Activated naive CD8-positive, alpha-beta T cell (primary cell): ENCODE results near the gene FCER2.
"Not testable (repeated sequence)": the region's sequence is repeated elsewhere in the genome, so short reads cannot be mapped to it uniquely, and the experiment has no call there.

Experiments
- H3K27ac Mint-ChIP-seq: one replicate; pipeline ENCODE4 v1.8.0; 2021; ENCODE audit warnings: mixed read lengths
- H3K27me3 Mint-ChIP-seq: one replicate; pipeline ENCODE4 v1.8.0; 2021; ENCODE audit warnings: mixed read lengths
- H3K36me3 Mint-ChIP-seq: one replicate; pipeline ENCODE4 v1.8.0; 2021; ENCODE audit warnings: mixed read lengths
- H3K4me1 Mint-ChIP-seq: one replicate; pipeline ENCODE4 v1.8.0; 2021; ENCODE audit warnings: low read depth, mixed read lengths
- H3K4me3 Mint-ChIP-seq: one replicate; pipeline ENCODE4 v1.8.0; 2021; ENCODE audit warnings: mild to moderate bottlenecking, mixed read lengths
- H3K9me3 Mint-ChIP-seq: one replicate; pipeline ENCODE4 v1.8.0; 2021; ENCODE audit warnings: low read depth, mixed read lengths

Gene FCER2

DNA sequence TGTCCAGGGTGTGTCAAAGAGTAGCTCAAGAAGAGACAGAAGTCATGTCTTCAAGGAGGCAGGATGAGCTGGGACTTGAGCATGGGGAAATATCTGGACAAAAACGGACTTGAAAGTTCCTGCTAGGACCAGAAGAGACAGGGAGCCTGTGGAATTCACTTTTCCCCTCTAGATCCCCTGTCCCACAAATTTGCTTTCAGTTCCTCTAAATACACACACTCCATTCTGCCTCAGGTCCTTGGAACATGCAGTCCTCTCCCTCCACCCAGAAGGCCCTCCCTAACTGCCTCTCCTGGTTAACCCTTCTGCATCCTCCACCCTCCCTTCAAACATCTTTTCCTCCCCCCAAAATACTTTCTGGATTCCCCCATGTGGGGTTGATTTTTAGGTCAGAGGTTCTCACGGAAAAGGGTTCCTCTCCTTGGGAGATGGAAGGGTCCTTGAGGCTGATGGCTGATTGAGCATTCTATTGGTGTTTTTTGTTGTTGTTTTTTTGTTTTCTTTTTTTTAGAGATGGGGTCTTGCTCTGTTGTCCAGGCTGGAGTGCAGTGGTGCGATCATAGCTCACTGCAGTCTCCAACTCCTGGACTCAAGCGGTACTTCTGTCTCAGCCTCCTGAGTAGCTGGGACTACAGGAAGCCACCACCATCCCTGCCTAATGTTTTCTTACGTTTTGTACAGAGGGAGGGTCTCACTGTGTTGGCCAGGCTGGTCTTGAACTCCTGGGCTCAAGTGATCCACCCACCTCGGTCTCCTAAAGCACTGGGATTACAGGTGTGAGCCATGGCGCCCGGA lies 40.0 kb downstream of the FCER2 start:
- Mint-ChIP-seq H3K4me1 (peaks cover 15% of the 10 kb centered on the region), H3K4me3 (no peak overlapping the region), H3K36me3 (no peaks in the 10 kb centered on the region), H3K27me3 (peaks cover 1% of the 10 kb centered on the region), H3K9me3 (no peaks in the 10 kb centered on the region), H3K27ac (no peak overlapping the region)

DNA sequence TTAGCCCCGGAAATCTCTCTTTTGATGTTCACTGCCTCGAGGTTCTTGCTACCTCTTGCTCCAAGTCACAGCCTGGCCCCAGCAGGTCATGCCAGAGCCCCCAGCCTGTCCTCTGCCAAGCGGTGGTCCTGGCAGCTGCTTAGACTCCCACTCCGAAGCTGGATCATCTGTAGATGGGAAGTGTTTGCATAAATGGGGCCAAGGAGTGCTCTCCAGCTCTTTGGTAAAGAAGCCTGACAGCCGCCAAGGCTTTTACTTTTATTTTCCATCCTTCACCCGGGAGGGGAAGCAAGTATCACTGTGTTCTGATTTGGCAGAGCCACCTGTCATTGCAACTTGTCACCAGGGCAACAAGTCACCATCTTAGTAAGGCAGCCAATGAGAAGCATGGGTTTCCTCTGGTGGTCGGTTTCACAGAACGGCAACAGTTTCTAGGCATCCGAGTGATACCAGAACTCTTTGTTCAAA lies 43.7 kb downstream of the FCER2 start:
- Mint-ChIP-seq H3K4me1 (peaks cover 15% of the 10 kb centered on the region), H3K27me3 (no peaks in the 10 kb centered on the region), H3K9me3 (no peaks in the 10 kb centered on the region), H3K4me3 (peak overlapping the region; percentile 61), H3K36me3 (no peaks in the 10 kb centered on the region), H3K27ac (peak overlapping the region; percentile 82)

DNA sequence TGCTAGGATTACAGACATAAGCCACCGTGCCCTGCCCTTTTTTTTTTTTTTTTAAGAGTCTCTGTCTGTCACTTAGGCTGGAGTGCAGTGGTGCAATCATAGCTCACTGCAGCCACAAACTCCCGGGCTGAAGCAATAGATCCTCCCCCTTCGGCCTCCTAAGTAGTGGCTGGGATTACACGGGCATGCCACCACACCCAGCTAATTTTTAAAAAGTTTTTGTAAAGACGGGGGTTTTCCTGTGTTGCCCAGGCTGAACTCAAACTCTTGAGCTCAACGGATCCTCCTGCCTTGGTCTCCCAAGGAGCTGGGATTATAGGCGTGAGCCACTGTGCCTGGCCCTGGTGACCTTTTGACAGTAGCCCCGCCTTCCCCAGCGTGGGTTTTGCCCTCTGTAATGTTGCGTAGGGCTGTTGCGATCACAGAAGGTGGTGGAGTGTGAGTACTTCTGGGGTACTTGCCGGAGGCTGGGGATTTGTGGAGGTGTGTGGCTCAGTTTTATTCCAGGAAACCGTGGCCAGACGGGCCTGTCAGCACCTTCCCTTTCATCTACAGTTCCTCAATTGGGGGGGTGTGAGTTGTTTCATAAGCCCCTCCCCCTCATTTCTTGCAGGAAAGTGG lies 44.7 kb downstream of the FCER2 start:
- no peaks in the 10 kb centered on the region for H3K9me3 Mint-ChIP-seq
- H3K27ac Mint-ChIP-seq, result no peak overlapping the region
- H3K36me3 Mint-ChIP-seq, result no peaks in the 10 kb centered on the region
- no peaks in the 10 kb centered on the region for H3K27me3 Mint-ChIP-seq
- no peak overlapping the region for H3K4me3 Mint-ChIP-seq
- H3K4me1 Mint-ChIP-seq, result peaks cover 19% of the 10 kb centered on the region

DNA sequence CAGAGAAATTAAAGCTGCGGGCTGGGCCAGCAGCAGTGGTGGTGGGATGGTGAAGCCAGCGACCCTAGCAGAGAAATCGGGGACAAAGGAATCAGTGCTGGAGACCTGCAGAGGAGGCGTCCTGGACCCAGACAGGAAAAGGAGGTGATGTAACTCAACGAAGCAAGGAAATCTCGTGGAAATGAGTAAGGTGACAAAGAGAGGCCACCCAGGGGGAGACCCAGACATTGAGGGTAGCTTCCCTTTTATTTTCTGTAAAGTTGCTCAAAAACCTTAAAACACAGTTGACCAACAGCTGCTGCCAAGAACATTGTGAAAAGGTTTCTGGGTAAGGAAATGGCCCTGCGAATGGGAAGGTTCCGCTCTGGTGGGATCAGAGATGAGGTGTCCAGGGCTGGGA lies 46.4 kb downstream of the FCER2 start:
- H3K9me3 Mint-ChIP-seq, result no peaks in the 10 kb centered on the region
- H3K36me3 Mint-ChIP-seq, result no peaks in the 10 kb centered on the region
- no peaks in the 10 kb centered on the region for H3K27me3 Mint-ChIP-seq
- H3K27ac Mint-ChIP-seq, result no peak overlapping the region
- H3K4me3 Mint-ChIP-seq, result no peak overlapping the region
- peaks cover 23% of the 10 kb centered on the region for H3K4me1 Mint-ChIP-seq

DNA sequence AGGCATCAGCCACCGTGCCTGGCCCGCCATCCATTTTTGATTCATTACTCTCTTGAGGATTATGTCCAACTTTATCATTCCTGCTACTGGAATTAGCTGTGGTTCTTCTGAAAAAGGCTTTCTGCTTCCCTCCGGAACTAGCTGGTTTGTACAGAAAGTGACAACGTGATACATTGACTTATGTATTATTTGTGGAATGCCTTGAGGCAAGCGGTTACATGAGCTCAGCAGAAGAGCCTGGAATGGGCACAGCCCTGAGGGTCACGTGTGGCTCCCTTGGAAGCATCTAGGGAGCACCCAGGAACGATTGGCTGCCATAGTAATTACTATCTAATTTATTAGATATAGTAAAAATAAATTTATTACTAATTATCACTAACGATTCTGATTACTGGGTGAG lies 47.5 kb downstream of the FCER2 start:
- Mint-ChIP-seq H3K27me3 (no peaks in the 10 kb centered on the region), H3K36me3 (no peaks in the 10 kb centered on the region), H3K9me3 (no peaks in the 10 kb centered on the region), H3K4me3 (no peak overlapping the region), H3K27ac (no peak overlapping the region), H3K4me1 (peaks cover 23% of the 10 kb centered on the region)

DNA sequence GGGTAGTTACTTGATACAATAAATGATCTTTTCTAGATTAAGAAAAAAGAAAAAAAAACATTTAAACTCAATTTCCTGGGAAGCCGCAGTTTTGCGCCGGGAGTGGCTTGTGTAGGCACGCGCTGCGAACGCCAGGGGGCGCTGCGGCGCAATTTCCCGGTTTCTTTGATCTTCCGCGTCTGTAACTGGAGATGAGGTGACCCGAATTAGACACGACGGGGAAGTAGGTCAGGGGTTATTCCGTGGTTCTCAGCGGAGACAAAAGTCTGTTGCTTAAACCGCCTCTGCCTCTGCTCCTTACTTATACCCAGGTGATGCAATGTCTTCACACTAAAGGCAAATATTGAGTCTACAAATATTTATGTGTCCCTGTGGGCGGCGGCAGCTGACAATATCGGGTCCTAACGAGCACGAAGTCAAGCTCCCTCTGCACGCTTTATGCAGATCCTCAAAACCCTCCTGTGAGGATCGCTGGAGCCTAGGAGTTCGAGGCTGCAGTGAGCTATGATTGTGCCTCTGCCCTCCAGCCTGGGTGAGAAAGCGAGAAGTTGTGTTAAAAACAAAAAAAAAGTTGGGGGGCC lies 49.8 kb downstream of the FCER2 start:
- H3K27ac Mint-ChIP-seq, result no peak overlapping the region

DNA sequence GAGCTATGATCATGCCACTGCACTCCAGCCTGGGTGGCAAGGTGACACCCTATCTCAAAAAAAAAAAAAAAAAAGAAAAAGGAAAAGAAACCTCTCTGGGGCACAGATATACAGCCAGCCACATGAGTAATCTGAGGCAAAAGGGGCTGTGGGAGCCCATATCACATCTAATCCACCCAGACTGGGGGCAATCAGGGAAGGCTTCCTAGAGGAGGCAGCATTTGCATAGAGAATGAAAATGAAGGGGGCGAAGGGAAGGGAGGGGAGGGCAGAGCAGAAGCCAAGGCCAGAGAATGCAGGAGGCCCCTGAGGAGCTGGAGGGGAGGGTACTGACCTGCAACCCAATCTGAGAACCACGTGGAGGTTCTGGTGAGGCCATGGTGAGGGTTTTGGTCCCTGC lies 51.8 kb downstream of the FCER2 start:
- Mint-ChIP-seq H3K27ac (no peak overlapping the region), H3K9me3 (no peaks in the 10 kb centered on the region), H3K27me3 (no peaks in the 10 kb centered on the region), H3K4me1 (peaks cover 8% of the 10 kb centered on the region), H3K4me3 (no peak overlapping the region), H3K36me3 (no peaks in the 10 kb centered on the region)

More for the DNA sequence above, 49.8 kb downstream of the FCER2 start:
- H3K9me3 Mint-ChIP-seq, result no peaks in the 10 kb centered on the region
- H3K27me3 Mint-ChIP-seq, result no peaks in the 10 kb centered on the region
- H3K4me1 Mint-ChIP-seq, result peaks cover 10% of the 10 kb centered on the region
- H3K4me3 Mint-ChIP-seq, result peak overlapping the region; percentile 76
- H3K36me3 Mint-ChIP-seq, result no peaks in the 10 kb centered on the region

- Mint-ChIP-seq H3K4me1 (peaks cover 8% of the 10 kb centered on the region), H3K36me3 (no peaks in the 10 kb centered on the region), H3K27me3 (no peaks in the 10 kb centered on the region), H3K4me3 (no peak overlapping the region), H3K27ac (no peak overlapping the region), H3K9me3 (no peaks in the 10 kb centered on the region)
Measured at GRCh38 chr19:7648265-7649014, 53.5 kb downstream of the FCER2 start.

GRCh38 chr19:7647156-7647555 lies 54.8 kb downstream of the FCER2 start:
- no peaks in the 10 kb centered on the region for H3K27me3 Mint-ChIP-seq
- no peaks in the 10 kb centered on the region for H3K36me3 Mint-ChIP-seq
- peaks cover 3% of the 10 kb centered on the region for H3K4me1 Mint-ChIP-seq
- H3K9me3 Mint-ChIP-seq, result no peaks in the 10 kb centered on the region
- H3K27ac Mint-ChIP-seq, result no peak overlapping the region
- H3K4me3 Mint-ChIP-seq, result no peak overlapping the region

GRCh38 chr19:7646426-7646700 lies 55.6 kb downstream of the FCER2 start:
- no peaks in the 10 kb centered on the region for H3K4me1 Mint-ChIP-seq

GRCh38 chr19:7645656-7646425 lies 56.1 kb downstream of the FCER2 start:
- Mint-ChIP-seq H3K27me3 (no peaks in the 10 kb centered on the region), H3K4me1 (no peaks in the 10 kb centered on the region), H3K36me3 (no peaks in the 10 kb centered on the region), H3K27ac (no peak overlapping the region), H3K9me3 (no peaks in the 10 kb centered on the region), H3K4me3 (no peak overlapping the region)

More at GRCh38 chr19:7646426-7646700, 55.6 kb downstream of the FCER2 start:
- Mint-ChIP-seq H3K36me3 (no peaks in the 10 kb centered on the region), H3K27me3 (no peaks in the 10 kb centered on the region), H3K27ac (no peak overlapping the region), H3K9me3 (no peaks in the 10 kb centered on the region), H3K4me3 (no peak overlapping the region)

- Mint-ChIP-seq H3K4me3 (no peak overlapping the region), H3K4me1 (peaks cover 3% of the 10 kb centered on the region), H3K27ac (no peak overlapping the region), H3K36me3 (no peaks in the 10 kb centered on the region), H3K27me3 (no peaks in the 10 kb centered on the region), H3K9me3 (no peaks in the 10 kb centered on the region)
Measured at GRCh38 chr19:7645163-7645562, 56.8 kb downstream of the FCER2 start.

DNA sequence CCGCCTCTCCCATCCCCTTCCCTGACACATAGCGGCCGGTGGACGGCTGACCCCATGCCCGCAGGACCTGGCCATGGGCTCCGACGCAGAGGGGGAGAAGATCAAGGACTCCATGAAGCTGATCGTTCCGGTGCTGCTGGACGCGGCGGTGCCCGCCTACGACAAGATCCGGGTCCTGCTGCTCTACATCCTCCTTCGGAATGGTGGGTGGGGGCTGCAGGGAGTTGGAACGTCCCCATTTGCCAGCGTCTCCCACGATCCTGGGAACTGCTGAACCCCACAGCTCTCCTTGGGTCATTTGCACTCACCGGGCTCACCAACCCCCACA lies 57.4 kb downstream of the FCER2 start:
- H3K4me1 Mint-ChIP-seq, result peaks cover 10% of the 10 kb centered on the region
- H3K27me3 Mint-ChIP-seq, result no peaks in the 10 kb centered on the region
- no peaks in the 10 kb centered on the region for H3K9me3 Mint-ChIP-seq
- H3K4me3 Mint-ChIP-seq, result no peak overlapping the region
- no peak overlapping the region for H3K27ac Mint-ChIP-seq
- peaks cover 5% of the 10 kb centered on the region for H3K36me3 Mint-ChIP-seq

DNA sequence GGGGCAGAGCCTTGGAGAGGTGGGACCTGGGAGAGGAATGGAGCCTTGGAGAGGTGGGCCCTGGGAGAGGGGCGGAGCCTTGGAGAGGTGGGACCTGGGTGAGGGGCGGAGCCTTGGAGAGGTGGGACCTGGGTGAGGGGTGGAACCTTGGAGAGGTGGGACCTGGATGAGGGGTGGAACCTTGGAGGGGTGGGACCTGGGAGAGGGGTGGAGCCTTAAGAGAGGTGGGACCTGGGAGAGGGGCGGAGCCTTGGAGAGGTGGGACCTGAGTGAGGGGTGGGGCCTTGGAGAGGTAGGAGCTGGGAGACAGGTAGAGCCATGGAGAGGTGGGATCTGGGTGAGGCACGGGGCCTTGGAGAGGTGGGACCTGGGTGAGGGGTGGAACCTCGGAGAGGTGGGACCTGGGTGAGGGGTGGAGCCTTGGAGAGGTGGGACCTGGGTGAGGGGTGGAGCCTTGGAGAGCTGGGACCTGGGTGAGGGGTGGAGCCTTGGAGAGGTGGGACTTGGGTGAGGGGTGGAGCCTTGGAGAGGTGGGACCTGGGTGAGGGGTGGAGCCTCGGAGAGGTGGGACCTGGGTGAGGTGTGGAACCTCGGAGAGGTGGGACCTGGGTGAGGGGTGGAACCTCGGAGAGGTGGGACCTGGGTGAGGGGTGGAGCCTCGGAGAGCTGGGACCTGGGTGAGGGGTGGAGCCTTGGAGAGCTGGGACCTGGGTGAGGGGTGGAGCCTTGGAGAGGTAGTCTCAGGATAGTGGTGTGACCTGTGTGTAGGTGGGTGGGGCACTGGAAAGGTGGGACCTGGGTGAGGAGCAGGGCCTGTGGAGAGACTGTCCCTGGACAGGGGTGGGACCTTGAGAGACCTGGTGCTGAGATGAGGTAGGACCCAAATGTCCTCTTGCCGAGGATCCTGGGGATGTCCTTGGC lies 58.0 kb downstream of the FCER2 start:
- not testable (repeated sequence) for H3K27ac Mint-ChIP-seq, H3K4me3 Mint-ChIP-seq, H3K9me3 Mint-ChIP-seq, H3K36me3 Mint-ChIP-seq, H3K27me3 Mint-ChIP-seq
- H3K4me1 Mint-ChIP-seq, result peaks cover 14% of the 10 kb centered on the region
